NCI-H2081 (cell line): ENCODE measurements around the gene SMC3.

ENCODE experiments used
- DNase-seq, 2 experiments: peaks; one replicate each; lab custom pipeline; 2025; lab: John Stamatoyannopoulos, UW

Gene SMC3

DNA sequence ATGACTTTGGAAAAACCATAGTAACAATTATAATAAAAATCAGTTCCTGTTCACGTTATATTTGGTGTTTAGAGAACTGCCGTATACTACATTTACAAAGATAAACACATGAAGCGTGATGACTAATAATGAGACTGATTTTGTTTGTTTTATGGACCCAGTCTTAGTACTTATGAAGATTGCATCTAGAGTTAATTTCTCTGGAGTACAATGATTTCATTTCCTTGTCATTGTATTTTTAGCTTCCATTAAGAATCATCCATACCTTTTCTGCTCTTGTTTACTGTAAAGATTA is 79.6 kb downstream of the SMC3 start:
- DNase-seq = no peak

GRCh38 chr10:110648692-110649346 is 81.3 kb downstream of the SMC3 start:
- DNase-seq = no peak

DNA sequence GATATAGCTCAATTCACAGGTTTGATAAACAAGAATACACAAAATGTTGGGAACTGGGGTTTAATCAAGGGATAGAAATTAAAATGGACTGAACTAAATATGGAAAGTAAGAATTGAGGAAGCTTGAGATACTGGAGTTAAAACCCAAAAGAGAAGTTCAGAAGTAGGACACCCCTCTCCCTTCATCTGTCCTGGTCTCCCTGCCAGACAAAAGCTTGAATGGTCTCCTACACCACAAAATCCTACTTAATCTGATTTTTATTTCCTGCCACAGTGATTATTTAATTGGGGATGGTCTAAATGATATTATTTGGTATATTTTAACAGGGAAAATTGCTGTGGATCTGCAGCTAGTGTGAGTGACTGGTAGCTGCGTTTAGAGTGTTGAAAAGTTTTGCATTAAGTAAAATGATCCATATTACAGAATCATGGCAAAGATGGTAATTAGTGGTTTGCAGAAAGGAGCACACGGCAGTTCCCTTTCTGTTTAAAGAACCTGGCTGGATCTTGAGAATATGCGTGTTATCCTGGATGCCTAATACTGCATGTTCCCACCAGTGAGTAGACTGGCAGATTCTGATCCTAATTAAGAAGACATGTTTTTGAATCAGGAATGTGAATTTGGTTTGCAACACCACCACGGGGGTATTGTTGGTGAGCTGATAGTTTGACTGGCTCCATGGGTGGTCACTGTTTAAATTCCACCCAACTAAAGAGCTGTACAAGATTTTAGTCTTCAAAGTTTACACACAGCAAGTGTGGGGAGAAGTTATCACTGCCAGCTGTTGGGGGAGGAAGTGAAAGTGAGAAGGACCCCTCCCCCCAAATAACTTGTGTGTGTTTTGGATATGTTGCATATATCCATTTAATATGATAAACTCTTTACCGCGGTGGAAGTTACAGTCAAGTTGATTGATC is 82.1 kb downstream of the SMC3 start:
- DNase-seq = no peak

DNA sequence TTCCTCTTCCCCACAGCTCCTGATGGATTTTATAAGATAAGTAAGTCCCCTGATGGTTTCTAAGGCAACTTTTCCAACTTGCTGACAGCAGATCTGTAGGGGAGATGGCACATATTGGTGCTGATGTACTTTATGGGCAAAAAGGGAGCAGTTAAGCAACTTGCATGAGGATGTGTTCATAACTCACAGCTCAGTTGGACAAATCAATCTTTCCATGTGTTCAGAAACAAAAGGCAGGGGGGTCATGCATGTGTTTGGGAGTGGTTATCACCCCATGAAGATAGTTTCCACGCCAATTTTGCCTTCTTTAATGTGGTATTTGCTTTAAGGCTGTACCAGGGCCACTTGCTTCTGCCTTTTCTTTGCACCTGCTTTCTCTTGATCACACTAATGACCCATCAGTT is 82.8 kb downstream of the SMC3 start:
- no peak for DNase-seq

- no peak for DNase-seq
Measured at GRCh38 chr10:110651044-110651958, 83.8 kb downstream of the SMC3 start.

GRCh38 chr10:110652475-110653118 is 85.1 kb downstream of the SMC3 start:
- no peak for DNase-seq
